Parathyroid adenoma (tissue), 2 donors: ENCODE data around the gene SOX5.

Source experiments
- H2AFZ ChIP-seq: fragments of 300-600 bp; sonication (generic); one replicate; pipeline ENCODE4 v1.7.0; 2017; ENCODE audit warnings: antibody characterized with exemption, mild to moderate bottlenecking
- H3K27ac ChIP-seq: fragments of 300-600 bp; sonication (generic); one replicate; pipeline ENCODE4 v1.7.0; 2017
- H3K27me3 ChIP-seq: fragments of 300-600 bp; sonication (generic); one replicate; pipeline ENCODE4 v1.7.0; 2017; ENCODE audit warnings: low read length; ENCODE audit not compliant: control insufficient read depth, insufficient read depth
- H3K36me3 ChIP-seq: fragments of 300-600 bp; sonication (generic); one replicate; pipeline ENCODE4 v1.7.0; 2017; ENCODE audit warnings: low read length; ENCODE audit not compliant: control insufficient read depth, insufficient read depth
- H3K4me1 ChIP-seq: fragments of 300-600 bp; sonication (generic); one replicate; pipeline ENCODE4 v1.7.0; 2017; ENCODE audit warnings: control low read depth
- H3K4me2 ChIP-seq: fragments of 300-600 bp; sonication (generic); one replicate; pipeline ENCODE4 v1.7.0; 2017; ENCODE audit warnings: low read length
- H3K4me3 ChIP-seq: fragments of 300-600 bp; sonication (generic); one replicate; pipeline ENCODE4 v1.7.0; 2017; ENCODE audit warnings: low read depth, low read length
- H3K79me2 ChIP-seq: fragments of 300-600 bp; sonication (generic); one replicate; pipeline ENCODE4 v1.7.0; 2017; ENCODE audit warnings: control low read depth
- H3K9ac ChIP-seq: fragments of 300-600 bp; sonication (generic); one replicate; pipeline ENCODE4 v1.7.0; 2017; ENCODE audit warnings: mild to moderate bottlenecking
- H3K9me3 ChIP-seq: fragments of 300-600 bp; sonication (generic); one replicate; pipeline ENCODE4 v1.7.0; 2017; ENCODE audit warnings: low read length; ENCODE audit not compliant: control insufficient read depth
- TF ChIP-seq, protein P1 (sequence below): fragments of 300-600 bp; sonication (generic); IDR thresholded peaks from one replicate; pipeline ENCODE4 v1.7.0; 2017; ENCODE audit warnings: antibody characterized with exemption, mild to moderate bottlenecking
- donor health status: primary hyperparathyroidism.

Gene SOX5

DNA sequence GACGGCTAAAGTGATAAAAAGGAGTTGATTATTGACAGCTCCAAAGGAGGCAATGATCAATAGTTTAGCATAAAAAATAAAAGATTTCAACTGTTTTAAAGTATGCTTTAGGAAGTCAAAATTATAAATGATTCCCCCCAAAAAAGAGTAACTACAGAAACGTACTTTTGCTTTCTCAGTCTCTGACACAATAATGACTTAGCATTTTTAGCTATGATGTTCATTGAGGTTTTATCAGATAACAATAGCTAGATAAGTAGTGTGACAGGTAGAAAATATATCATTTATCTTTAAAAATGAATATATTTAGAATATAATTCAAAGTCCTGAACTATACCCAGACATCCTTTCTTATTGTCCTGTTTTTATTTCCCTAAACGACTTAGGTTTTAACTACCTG is 352.9 kb downstream of the SOX5 start:
- H2AFZ ChIP-seq, result no peak overlapping the region
- no peak overlapping the region for H3K4me3 ChIP-seq
- H3K4me1 ChIP-seq, result no peaks in the 10 kb centered on the region
- H3K27me3 ChIP-seq, result no peaks in the 10 kb centered on the region
- TF ChIP-seq, protein P1, sequence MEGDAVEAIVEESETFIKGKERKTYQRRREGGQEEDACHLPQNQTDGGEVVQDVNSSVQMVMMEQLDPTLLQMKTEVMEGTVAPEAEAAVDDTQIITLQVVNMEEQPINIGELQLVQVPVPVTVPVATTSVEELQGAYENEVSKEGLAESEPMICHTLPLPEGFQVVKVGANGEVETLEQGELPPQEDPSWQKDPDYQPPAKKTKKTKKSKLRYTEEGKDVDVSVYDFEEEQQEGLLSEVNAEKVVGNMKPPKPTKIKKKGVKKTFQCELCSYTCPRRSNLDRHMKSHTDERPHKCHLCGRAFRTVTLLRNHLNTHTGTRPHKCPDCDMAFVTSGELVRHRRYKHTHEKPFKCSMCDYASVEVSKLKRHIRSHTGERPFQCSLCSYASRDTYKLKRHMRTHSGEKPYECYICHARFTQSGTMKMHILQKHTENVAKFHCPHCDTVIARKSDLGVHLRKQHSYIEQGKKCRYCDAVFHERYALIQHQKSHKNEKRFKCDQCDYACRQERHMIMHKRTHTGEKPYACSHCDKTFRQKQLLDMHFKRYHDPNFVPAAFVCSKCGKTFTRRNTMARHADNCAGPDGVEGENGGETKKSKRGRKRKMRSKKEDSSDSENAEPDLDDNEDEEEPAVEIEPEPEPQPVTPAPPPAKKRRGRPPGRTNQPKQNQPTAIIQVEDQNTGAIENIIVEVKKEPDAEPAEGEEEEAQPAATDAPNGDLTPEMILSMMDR, result no peak
- no peak overlapping the region for H3K9ac ChIP-seq
- no peak overlapping the region for H3K4me2 ChIP-seq
- H3K36me3 ChIP-seq, result no peaks in the 10 kb centered on the region
- no peak overlapping the region for H3K27ac ChIP-seq
- H3K9me3 ChIP-seq, result no peaks in the 10 kb centered on the region
- no peaks in the 10 kb centered on the region for H3K79me2 ChIP-seq

DNA sequence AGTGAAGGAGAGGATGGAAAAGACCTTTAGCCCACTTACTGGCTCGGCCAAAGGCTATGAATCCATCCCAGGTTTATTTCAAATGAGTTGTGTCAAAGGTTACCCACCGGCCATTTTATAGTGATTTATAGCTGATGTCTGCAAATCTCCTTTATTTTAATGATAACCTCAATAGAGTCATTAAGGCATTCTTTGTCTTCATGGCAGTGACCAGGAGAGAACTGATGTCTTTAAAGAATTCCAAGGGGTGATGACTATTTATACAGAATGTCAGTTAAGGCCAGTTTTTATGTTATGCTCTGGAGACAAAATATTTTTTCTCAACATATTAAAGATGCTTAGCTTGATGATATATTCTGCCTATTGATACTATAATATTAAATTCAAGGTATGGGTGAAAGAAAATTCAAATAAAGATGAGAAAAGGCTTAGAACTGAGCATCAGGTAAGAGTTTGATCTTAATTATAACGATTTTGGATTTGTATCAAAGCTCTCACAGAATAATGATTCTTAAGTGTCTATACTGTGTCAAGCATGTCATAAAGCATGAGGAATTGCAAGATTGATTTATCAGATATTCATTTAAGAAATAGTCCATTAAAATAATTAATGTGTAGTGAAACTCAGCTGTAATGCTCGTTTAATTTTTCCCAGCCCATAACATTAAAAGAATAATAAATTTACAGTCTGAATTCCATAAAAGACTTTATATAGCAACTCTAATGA is 361.5 kb downstream of the SOX5 start:
- no peak overlapping the region for H3K4me2 ChIP-seq
- no peaks in the 10 kb centered on the region for H3K36me3 ChIP-seq
- no peak overlapping the region for H3K9ac ChIP-seq
- no peaks in the 10 kb centered on the region for H3K79me2 ChIP-seq
- no peak overlapping the region for H2AFZ ChIP-seq
- TF ChIP-seq, protein P1, result no peak
- H3K4me1 ChIP-seq, result no peaks in the 10 kb centered on the region
- no peak overlapping the region for H3K27ac ChIP-seq
- no peak overlapping the region for H3K4me3 ChIP-seq
- H3K27me3 ChIP-seq, result no peaks in the 10 kb centered on the region
- no peaks in the 10 kb centered on the region for H3K9me3 ChIP-seq

DNA sequence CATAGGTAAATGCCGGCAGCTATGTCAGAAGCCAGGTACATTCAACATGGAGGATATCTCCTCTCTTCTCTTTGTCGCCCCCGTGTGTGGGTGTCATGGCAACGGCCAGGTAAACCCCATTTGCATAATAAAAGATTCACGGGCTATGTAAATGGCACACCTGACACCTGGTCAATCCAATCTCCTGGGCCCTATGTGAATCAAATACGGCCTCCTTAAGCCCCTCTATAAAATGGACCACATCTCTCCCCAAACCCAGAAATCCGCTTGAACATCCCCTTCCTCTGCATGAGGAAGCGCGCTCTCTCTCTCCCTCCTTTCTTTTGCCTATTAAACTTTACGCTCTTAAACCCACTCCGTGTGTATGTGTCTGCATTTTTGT is 363.7 kb downstream of the SOX5 start:
- Histone ChIP-seq H3K4me1 (no peaks in the 10 kb centered on the region), H3K27ac (no peak overlapping the region), H3K27me3 (no peaks in the 10 kb centered on the region), H3K79me2 (no peaks in the 10 kb centered on the region), H3K36me3 (no peaks in the 10 kb centered on the region), H3K4me3 (no peak overlapping the region), H2AFZ (no peak overlapping the region), H3K9ac (no peak overlapping the region), H3K9me3 (no peaks in the 10 kb centered on the region), H3K4me2 (no peak overlapping the region)
- TF ChIP-seq, protein P1, result no peak

DNA sequence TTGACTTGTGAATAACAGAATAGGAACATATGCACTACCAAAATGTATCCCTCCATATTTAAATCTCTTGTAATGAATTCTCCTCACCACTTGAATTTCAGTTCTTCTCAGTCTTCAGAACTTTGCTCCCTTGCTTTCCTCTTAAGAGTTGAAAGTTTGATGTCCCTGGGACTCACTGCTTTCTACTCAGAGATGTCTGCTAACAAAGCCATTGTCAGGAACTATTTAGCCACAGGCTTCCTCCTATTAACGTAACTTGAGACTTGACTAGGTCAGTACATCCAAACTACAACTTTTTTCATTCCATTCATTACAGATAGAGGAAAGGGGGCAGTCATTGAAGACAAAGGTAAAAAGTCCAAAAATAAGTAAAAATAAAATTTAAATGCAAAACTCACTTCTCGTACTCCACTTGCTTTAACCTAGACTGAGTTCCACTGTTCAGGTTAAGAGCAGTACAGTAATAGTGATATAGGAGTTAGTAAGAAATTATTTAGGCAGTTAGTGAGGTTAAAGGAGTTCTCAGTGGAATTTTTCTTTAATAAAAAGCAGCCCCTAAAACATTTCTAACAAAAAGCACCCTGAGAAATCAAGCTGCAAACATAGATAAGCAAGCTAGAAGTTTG is 364.2 kb downstream of the SOX5 start:
- H3K4me1 ChIP-seq, result no peaks in the 10 kb centered on the region

More for the DNA sequence above, 364.2 kb downstream of the SOX5 start:
- Histone ChIP-seq H2AFZ (no peak overlapping the region), H3K79me2 (no peaks in the 10 kb centered on the region), H3K36me3 (no peaks in the 10 kb centered on the region), H3K9me3 (no peaks in the 10 kb centered on the region), H3K27me3 (no peaks in the 10 kb centered on the region), H3K9ac (no peak overlapping the region), H3K4me3 (no peak overlapping the region), H3K4me2 (no peak overlapping the region), H3K27ac (no peak overlapping the region)
- TF ChIP-seq, protein P1, result no peak
